ENCODE results near the gene ANKRD33.
A peak's percentile ranks its signal among the peaks of the same experiment; 100 is the strongest.

ANKRD33 gene

GRCh38 chr12:51911788-51912711 lies 24.1 kb downstream of the ANKRD33 start:
- Mint-ChIP-seq H3K4me1 (ENCODE audit: low read depth) (no peaks in the 10 kb centered on the region), H3K27me3 (ENCODE audit: low read depth) (peaks cover 39% of the 10 kb centered on the region), H3K27ac (no peak overlapping the region), H3K4me3 (no peak overlapping the region), H3K9me3 (no peaks in the 10 kb centered on the region), H3K36me3 (ENCODE audit: low read depth) (no peaks in the 10 kb centered on the region)

DNA sequence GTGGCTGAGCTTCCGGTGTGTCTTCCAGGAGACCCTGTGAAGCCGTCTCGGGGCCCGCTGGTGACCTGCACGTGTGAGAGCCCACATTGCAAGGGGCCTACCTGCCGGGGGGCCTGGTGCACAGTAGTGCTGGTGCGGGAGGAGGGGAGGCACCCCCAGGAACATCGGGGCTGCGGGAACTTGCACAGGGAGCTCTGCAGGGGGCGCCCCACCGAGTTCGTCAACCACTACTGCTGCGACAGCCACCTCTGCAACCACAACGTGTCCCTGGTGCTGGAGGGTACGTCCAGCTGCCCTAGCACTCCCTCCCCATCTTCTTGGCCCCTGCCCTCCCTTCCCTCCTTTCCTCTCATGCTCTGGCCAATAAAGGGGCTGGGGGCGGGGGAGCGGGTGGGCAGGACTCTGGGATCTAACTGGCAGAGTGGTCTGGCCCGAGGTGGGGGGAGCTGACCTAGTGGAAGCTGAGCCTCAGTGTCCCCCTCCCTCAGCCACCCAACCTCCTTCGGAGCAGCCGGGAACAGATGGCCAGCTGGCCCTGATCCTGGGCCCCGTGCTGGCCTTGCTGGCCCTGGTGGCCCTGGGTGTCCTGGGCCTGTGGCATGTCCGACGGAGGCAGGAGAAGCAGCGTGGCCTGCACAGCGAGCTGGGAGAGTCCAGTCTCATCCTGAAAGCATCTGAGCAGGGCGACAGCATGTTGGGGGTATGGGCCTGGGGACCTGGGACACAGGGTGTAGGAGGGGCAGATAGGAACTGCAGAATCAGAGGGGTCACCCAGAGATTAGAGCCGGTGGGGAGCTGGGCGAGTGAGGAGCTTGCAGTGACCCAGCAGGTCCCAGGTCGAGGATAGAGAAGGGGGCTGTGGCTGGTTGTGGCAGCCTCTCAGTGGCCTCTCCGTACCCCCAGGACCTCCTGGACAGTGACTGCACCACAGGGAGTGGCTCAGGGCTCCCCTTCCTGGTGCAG lies 25.4 kb downstream of the ANKRD33 start:
- Mint-ChIP-seq H3K4me3 (no peak overlapping the region), H3K27me3 (ENCODE audit: low read depth) (peaks cover 33% of the 10 kb centered on the region), H3K27ac (no peak overlapping the region), H3K36me3 (ENCODE audit: low read depth) (no peaks in the 10 kb centered on the region), H3K9me3 (no peaks in the 10 kb centered on the region), H3K4me1 (ENCODE audit: low read depth) (no peaks in the 10 kb centered on the region)

DNA sequence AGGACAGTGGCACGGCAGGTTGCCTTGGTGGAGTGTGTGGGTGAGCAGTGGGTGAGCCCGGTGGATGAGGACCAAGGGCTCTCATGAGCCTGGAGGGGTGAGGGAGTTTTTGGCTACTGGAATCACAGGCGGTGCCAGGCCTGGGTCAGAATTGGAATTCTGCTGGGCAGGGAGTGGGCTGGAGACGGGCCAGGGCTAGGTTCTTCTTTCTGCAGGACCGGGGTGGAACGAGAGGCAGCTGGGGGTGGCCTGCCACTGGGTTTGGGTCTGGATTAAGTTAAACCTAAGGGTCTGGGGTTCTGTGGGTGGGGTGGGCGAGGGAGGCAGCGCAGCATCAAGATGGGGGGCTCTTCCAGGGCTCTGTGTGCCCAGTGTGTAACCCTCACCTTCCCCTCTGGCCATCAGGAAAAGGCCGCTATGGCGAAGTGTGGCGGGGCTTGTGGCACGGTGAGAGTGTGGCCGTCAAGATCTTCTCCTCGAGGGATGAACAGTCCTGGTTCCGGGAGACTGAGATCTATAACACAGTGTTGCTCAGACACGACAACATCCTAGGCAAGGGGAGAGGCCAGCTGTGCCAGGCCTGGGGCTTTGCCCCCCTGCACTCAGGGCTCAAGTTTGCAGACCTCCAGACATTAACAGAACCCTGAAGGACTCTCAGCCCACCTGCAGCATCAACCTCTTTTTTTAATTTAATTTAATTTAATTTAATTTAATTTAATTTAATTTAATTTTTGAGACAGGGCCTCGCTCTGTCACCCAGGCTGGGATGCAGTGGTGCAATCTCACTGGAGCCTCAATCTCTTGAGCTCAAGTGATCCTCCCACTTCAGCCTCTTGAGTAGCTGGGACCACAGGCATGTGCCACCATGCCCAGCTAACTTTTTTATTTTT lies 26.4 kb downstream of the ANKRD33 start:
- Mint-ChIP-seq H3K36me3 (ENCODE audit: low read depth) (no peaks in the 10 kb centered on the region), H3K27ac (no peak overlapping the region), H3K9me3 (no peaks in the 10 kb centered on the region), H3K27me3 (ENCODE audit: low read depth) (peaks cover 23% of the 10 kb centered on the region), H3K4me1 (ENCODE audit: low read depth) (no peaks in the 10 kb centered on the region), H3K4me3 (no peak overlapping the region)

- Mint-ChIP-seq H3K27ac (no peak overlapping the region), H3K27me3 (ENCODE audit: low read depth) (peaks cover 15% of the 10 kb centered on the region), H3K36me3 (ENCODE audit: low read depth) (no peaks in the 10 kb centered on the region), H3K9me3 (no peaks in the 10 kb centered on the region), H3K4me1 (ENCODE audit: low read depth) (no peaks in the 10 kb centered on the region), H3K4me3 (no peak overlapping the region)
Measured at GRCh38 chr12:51915003-51915625, 27.2 kb downstream of the ANKRD33 start.

DNA sequence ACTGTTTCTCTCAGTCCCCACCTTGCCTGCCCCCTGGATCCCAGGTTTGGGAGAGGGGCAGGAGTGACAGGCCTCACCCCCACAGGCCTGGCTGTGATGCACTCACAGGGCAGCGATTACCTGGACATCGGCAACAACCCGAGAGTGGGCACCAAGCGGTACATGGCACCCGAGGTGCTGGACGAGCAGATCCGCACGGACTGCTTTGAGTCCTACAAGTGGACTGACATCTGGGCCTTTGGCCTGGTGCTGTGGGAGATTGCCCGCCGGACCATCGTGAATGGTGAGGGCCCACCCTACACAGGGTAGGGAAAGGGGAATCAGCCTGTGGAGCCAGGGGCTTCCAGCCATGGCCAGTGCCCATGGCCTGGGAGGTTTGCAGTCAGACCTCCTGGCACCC lies 28.0 kb downstream of the ANKRD33 start:
- Mint-ChIP-seq H3K27ac (no peak overlapping the region), H3K4me1 (ENCODE audit: low read depth) (no peaks in the 10 kb centered on the region), H3K36me3 (ENCODE audit: low read depth) (no peaks in the 10 kb centered on the region), H3K4me3 (no peak overlapping the region), H3K27me3 (ENCODE audit: low read depth) (peaks cover 12% of the 10 kb centered on the region), H3K9me3 (no peaks in the 10 kb centered on the region)

GRCh38 chr12:51917041-51917590 lies 29.2 kb downstream of the ANKRD33 start:
- H3K4me3 Mint-ChIP-seq, result no peak overlapping the region
- no peaks in the 10 kb centered on the region for H3K4me1 Mint-ChIP-seq (ENCODE audit: low read depth)
- H3K27ac Mint-ChIP-seq, result no peak overlapping the region
- H3K36me3 Mint-ChIP-seq (ENCODE audit: low read depth), result no peaks in the 10 kb centered on the region
- no peaks in the 10 kb centered on the region for H3K9me3 Mint-ChIP-seq
- peaks cover 3% of the 10 kb centered on the region for H3K27me3 Mint-ChIP-seq (ENCODE audit: low read depth)

- Mint-ChIP-seq H3K27me3 (ENCODE audit: low read depth) (no peaks in the 10 kb centered on the region), H3K27ac (no peak overlapping the region), H3K36me3 (ENCODE audit: low read depth) (no peaks in the 10 kb centered on the region), H3K9me3 (no peaks in the 10 kb centered on the region), H3K4me1 (ENCODE audit: low read depth) (peaks cover under 1% of the 10 kb centered on the region), H3K4me3 (no peak overlapping the region)
Measured at GRCh38 chr12:51917746-51918453, 30.0 kb downstream of the ANKRD33 start.

- Mint-ChIP-seq H3K4me3 (no peak overlapping the region), H3K36me3 (ENCODE audit: low read depth) (no peaks in the 10 kb centered on the region), H3K27ac (peak overlapping the region; percentile 60)
Measured at GRCh38 chr12:51920046-51920445, 32.1 kb downstream of the ANKRD33 start.

GRCh38 chr12:51921017-51921725 lies 33.3 kb downstream of the ANKRD33 start:
- Mint-ChIP-seq H3K27ac (no peak overlapping the region), H3K4me3 (no peak overlapping the region), H3K9me3 (no peaks in the 10 kb centered on the region), H3K4me1 (ENCODE audit: low read depth) (peaks cover 7% of the 10 kb centered on the region), H3K27me3 (ENCODE audit: low read depth) (peaks cover 9% of the 10 kb centered on the region), H3K36me3 (ENCODE audit: low read depth) (no peaks in the 10 kb centered on the region)

More at GRCh38 chr12:51920046-51920445, 32.1 kb downstream of the ANKRD33 start:
- H3K9me3 Mint-ChIP-seq, result no peaks in the 10 kb centered on the region
- H3K27me3 Mint-ChIP-seq (ENCODE audit: low read depth), result peaks cover 9% of the 10 kb centered on the region
- H3K4me1 Mint-ChIP-seq (ENCODE audit: low read depth), result peaks cover 7% of the 10 kb centered on the region

DNA sequence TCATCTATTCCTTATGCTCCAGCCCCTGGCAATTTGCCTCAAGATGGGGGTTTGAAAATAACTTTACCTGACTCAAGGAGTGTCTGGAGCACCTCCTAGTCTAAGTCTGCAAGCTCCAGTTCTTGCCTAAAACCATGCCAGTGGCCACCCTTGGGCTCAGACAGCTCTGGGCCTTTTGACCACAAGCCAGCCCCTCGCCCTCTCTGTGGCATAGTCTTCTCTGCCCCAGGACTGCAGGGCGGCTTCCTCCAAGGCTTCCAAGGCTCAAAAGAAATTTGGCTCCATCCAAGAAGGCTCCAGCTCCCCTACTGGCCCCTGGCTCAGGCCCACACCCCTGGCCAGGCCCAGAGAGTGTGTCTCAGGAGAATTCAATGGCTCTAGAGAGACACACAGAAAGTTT lies 34.2 kb downstream of the ANKRD33 start:
- Mint-ChIP-seq H3K27ac (no peak overlapping the region), H3K27me3 (ENCODE audit: low read depth) (peaks cover 9% of the 10 kb centered on the region), H3K36me3 (ENCODE audit: low read depth) (no peaks in the 10 kb centered on the region), H3K4me3 (peak overlapping the region; percentile 32), H3K4me1 (ENCODE audit: low read depth) (peaks cover 7% of the 10 kb centered on the region), H3K9me3 (no peaks in the 10 kb centered on the region)

GRCh38 chr12:51922762-51923505 lies 35.0 kb downstream of the ANKRD33 start:
- no peak overlapping the region for H3K4me3 Mint-ChIP-seq
- H3K27ac Mint-ChIP-seq, result no peak overlapping the region
- H3K4me1 Mint-ChIP-seq (ENCODE audit: low read depth), result peaks cover 7% of the 10 kb centered on the region
- H3K36me3 Mint-ChIP-seq (ENCODE audit: low read depth), result no peaks in the 10 kb centered on the region
- H3K27me3 Mint-ChIP-seq (ENCODE audit: low read depth), result peaks cover 9% of the 10 kb centered on the region
- no peaks in the 10 kb centered on the region for H3K9me3 Mint-ChIP-seq

Measured in T-helper 1 cell treated with Interleukin-12 subunit alpha and Interleukin-12 subunit beta and Interleukin-4 antibody, amounts not matched to agents 30 μg/mL and 1 μg/mL, for 36 hours (primary cell).